ENCODE results near the gene CRISP1. TPM values are rescaled to one million over a fixed set of nuclear protein-coding genes. Genes with fewer than 3 reads are reported as not detected.

Gene CRISP1
- total RNA-seq, 4 donors from 2014 or later: not detected

DNA sequence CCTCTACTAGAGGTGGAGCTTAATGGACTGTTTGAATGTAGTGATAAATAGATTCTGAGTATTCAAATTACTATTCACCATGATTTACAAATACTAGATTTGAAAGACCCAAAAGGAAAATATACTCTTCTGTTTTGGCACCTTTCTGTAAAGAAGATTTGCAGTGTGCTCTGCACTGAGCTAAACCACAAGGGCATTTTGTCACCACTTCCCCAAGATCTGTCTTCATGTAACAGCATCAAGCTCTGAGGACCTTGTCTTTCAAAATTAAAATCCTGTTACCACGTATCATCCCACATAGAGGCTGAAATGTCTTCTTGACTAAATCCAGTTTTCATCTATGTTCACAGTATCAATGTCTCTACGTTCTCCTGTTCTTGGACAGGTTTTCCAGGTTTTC lies 76.0 kb downstream of the CRISP1 start:
- Histone ChIP-seq H3K4me1 (no peaks in the 10 kb centered on the region), H3K4me3 (no peak overlapping the region), H3K27me3 (no peaks in the 10 kb centered on the region), H3K27ac (no peak overlapping the region), H3K36me3 (no peaks in the 10 kb centered on the region), H3K9me3 (no peaks in the 10 kb centered on the region)
- DNase-seq: no peak
- TF ChIP-seq, protein P1, sequence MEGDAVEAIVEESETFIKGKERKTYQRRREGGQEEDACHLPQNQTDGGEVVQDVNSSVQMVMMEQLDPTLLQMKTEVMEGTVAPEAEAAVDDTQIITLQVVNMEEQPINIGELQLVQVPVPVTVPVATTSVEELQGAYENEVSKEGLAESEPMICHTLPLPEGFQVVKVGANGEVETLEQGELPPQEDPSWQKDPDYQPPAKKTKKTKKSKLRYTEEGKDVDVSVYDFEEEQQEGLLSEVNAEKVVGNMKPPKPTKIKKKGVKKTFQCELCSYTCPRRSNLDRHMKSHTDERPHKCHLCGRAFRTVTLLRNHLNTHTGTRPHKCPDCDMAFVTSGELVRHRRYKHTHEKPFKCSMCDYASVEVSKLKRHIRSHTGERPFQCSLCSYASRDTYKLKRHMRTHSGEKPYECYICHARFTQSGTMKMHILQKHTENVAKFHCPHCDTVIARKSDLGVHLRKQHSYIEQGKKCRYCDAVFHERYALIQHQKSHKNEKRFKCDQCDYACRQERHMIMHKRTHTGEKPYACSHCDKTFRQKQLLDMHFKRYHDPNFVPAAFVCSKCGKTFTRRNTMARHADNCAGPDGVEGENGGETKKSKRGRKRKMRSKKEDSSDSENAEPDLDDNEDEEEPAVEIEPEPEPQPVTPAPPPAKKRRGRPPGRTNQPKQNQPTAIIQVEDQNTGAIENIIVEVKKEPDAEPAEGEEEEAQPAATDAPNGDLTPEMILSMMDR (IDR thresholded peaks at IDR 0.05): no peak
- TF ChIP-seq EP300 (IDR thresholded peaks at IDR 0.05; ENCODE audit: low read depth) (no peak), POLR2AphosphoS5 (IDR thresholded peaks at IDR 0.05) (no peak), POLR2A (IDR thresholded peaks at IDR 0.05) (no peak)
- intact Hi-C loops (cut with DNase I; ENCODE audit: low total_unique reads): no loop called here
- WGBS, 2 donors (ENCODE audit: low coverage in 1 of 2): 62 to 63% methylated on average over 2 of the region's 2 CpGs
- in situ Hi-C loops (cut with MboI; ENCODE audit: low pct_ligation_motif_present in 1 of 4, low pct_unique_long_range_greater_than_20kb in 1 of 4, low sequenced_read_pairs in 3 of 4): no loop called here

DNA sequence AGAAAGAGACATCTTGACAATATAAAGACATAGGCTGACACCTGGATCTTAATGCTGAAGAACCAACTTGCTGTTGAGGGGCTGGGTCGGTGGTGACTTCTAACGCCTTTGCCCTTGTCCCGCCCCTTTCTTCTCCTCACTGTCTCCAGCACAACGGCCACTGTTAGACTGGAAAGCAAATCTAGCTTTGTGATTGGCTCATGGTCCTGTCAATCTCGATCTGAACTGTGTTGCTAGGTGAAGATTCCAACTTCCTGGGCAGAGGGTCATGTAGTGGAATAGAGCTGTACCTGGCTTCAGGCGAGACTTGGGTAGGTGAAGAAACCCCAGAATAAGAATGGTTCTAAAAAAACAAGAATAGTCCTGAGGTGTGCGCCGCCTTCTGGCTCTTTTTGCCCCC lies 79.2 kb downstream of the CRISP1 start, which contains the start of gene PGK2:
Gene PGK2, minus strand, starts transcription at position 110 of the 400 bp plus-strand sequence. Its CDS starts 98 bp downstream, at position 12.
- in situ Hi-C loops (cut with MboI; ENCODE audit: low pct_ligation_motif_present in 1 of 4, low pct_unique_long_range_greater_than_20kb in 1 of 4, low sequenced_read_pairs in 3 of 4) (no loop called here), intact Hi-C loops (cut with DNase I; ENCODE audit: low total_unique reads) (no loop called here)
- DNase-seq: no peak
- Histone ChIP-seq H3K4me3 (no peak within 1 kb of the TSS), H3K4me1 (no peaks in the 10 kb centered on the region), H3K27me3 (no peaks in the 10 kb centered on the region), H3K9me3 (no peaks in the 10 kb centered on the region), H3K27ac (no peak within 1 kb of the TSS), H3K36me3 (no peaks in the 10 kb centered on the region)
- TF ChIP-seq EP300 (IDR thresholded peaks at IDR 0.05; ENCODE audit: low read depth) (no peak), POLR2AphosphoS5 (IDR thresholded peaks at IDR 0.05) (no peak), POLR2A (IDR thresholded peaks at IDR 0.05) (no peak)
- TF ChIP-seq, protein P1 (IDR thresholded peaks at IDR 0.05): no peak
- 81 to 82% methylated on average over 4 to 8 of the region's 8 CpGs for WGBS, 2 donors (ENCODE audit: low coverage in 1 of 2)

DNA sequence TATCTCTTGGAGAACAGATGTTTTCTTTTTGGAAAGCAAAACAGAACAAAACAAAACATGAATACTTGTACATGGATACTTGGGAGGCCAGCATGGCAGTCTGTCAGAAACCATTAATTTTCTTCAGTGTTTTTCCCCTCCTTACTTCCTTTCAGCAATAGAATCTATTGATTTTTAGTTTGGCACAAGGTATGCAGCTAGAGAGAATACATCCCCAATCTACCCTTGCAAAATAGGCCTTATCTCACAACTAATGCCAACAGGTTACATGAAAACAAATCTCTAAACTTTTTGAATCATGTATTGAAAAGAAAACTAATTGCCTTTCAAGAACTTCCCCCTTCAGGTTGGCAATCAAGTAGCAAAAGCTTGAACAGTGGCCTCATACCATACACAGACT lies 82.1 kb downstream of the CRISP1 start:
- no peak overlapping the region for H3K4me3 ChIP-seq
- DNase-seq: no peak
- H3K4me1 ChIP-seq: no peaks in the 10 kb centered on the region
- H3K9me3 ChIP-seq: no peaks in the 10 kb centered on the region
- no peaks in the 10 kb centered on the region for H3K36me3 ChIP-seq
- intact Hi-C loops (cut with DNase I; ENCODE audit: low total_unique reads): no loop called here
- TF ChIP-seq POLR2AphosphoS5 (IDR thresholded peaks at IDR 0.05): no peak
- no peak for TF ChIP-seq EP300 (IDR thresholded peaks at IDR 0.05; ENCODE audit: low read depth)
- TF ChIP-seq, protein P1 (IDR thresholded peaks at IDR 0.05): no peak
- no peak for TF ChIP-seq POLR2A (IDR thresholded peaks at IDR 0.05)
- no peaks in the 10 kb centered on the region for H3K27me3 ChIP-seq
- in situ Hi-C loops (cut with MboI; ENCODE audit: low pct_ligation_motif_present in 1 of 4, low pct_unique_long_range_greater_than_20kb in 1 of 4, low sequenced_read_pairs in 3 of 4): no loop called here
- no peak overlapping the region for H3K27ac ChIP-seq

Other genes starting within 250 kb of the CRISP1 start
- gene RHAG, start 229.7 kb downstream of the CRISP1 start, total RNA-seq: under 1 TPM in 1 of 4 donors, not detected in 3; 0.64 TPM
- not detected for gene CRISP2, start 153.0 kb downstream of the CRISP1 start, total RNA-seq
- gene CRISP3, start 122.1 kb downstream of the CRISP1 start, total RNA-seq: not detected
- not detected for gene PGK2, start 79.2 kb downstream of the CRISP1 start, total RNA-seq
- not detected for gene DEFB114, start 97.6 kb upstream of the CRISP1 start, total RNA-seq
- not detected for gene DEFB113, start 103.1 kb upstream of the CRISP1 start, total RNA-seq
- not detected for gene DEFB110, start 155.5 kb upstream of the CRISP1 start, total RNA-seq
- not detected for gene DEFB112, start 183.4 kb upstream of the CRISP1 start, total RNA-seq

Data from transverse colon (tissue), 4 donors.